ENCODE data around the gene CFDP1.
"Not testable (repeated sequence)": the region's sequence is repeated elsewhere in the genome, so short reads cannot be mapped to it uniquely, and the experiment has no call there.

Gene CFDP1

GRCh38 chr16:75288596-75289120 is 144.6 kb downstream of the CFDP1 start:
- no peak for DNase-seq

GRCh38 chr16:75288181-75288580 is 145.1 kb downstream of the CFDP1 start:
- no peak for DNase-seq

GRCh38 chr16:75287708-75288107 is 145.6 kb downstream of the CFDP1 start:
- DNase-seq: no peak

GRCh38 chr16:75286389-75286788 is 146.9 kb downstream of the CFDP1 start:
- DNase-seq: no peak

GRCh38 chr16:75282466-75283281 is 150.6 kb downstream of the CFDP1 start:
- DNase-seq: no peak

- no peak for DNase-seq
Observed at GRCh38 chr16:75281826-75282225, 151.5 kb downstream of the CFDP1 start.

GRCh38 chr16:75281009-75281408 is 152.3 kb downstream of the CFDP1 start:
- not testable (repeated sequence) for DNase-seq

GRCh38 chr16:75280331-75280804 is 152.9 kb downstream of the CFDP1 start:
- no peak for DNase-seq

GRCh38 chr16:75279305-75279704 is 154.0 kb downstream of the CFDP1 start:
- DNase-seq: no peak

GRCh38 chr16:75273054-75273925 is 160.0 kb downstream of the CFDP1 start:
- no peak for DNase-seq

GRCh38 chr16:75272629-75273028 is 160.7 kb downstream of the CFDP1 start:
- not testable (repeated sequence) for DNase-seq

GRCh38 chr16:75272097-75272551 is 161.2 kb downstream of the CFDP1 start:
- no peak for DNase-seq

GRCh38 chr16:75271441-75272096 is 161.7 kb downstream of the CFDP1 start:
- DNase-seq: no peak

- not testable (repeated sequence) for DNase-seq
Observed at GRCh38 chr16:75269358-75269757, 163.9 kb downstream of the CFDP1 start.

GRCh38 chr16:75267631-75268264 is 165.6 kb downstream of the CFDP1 start:
- no peak for DNase-seq

GRCh38 chr16:75266738-75267630 is 166.3 kb downstream of the CFDP1 start:
- DNase-seq: no peak

GRCh38 chr16:75265911-75266701 is 167.2 kb downstream of the CFDP1 start:
- DNase-seq: no peak

- DNase-seq: no peak
Observed at GRCh38 chr16:75264999-75265910, 168.0 kb downstream of the CFDP1 start.

- DNase-seq: no peak
Observed at GRCh38 chr16:75264457-75264998, 168.8 kb downstream of the CFDP1 start.
